MCF 10A (cell line): ENCODE results near the gene DLX3. TPM values are rescaled to one million over a fixed set of nuclear protein-coding genes. Genes with fewer than 3 reads are reported as not detected.

Source experiments
- BruUV-seq: library from RNA; stranded (reverse); fragments of 400-500 nt; replicated peaks from 2 replicates; lab custom pipeline; 2021; lab: Mats Ljungman, UMichigan
- CTCF ChIA-PET: fragments of 300-600 bp; sonication (Branson Sonifier 250); formaldehyde crosslinking; extraction: SDS; loops from one replicate; lab custom pipeline; 2021; ENCODE audit warnings: antibody characterized with exemption, inconsistent platforms; lab: Yijun Ruan, JAX
- POLR2A ChIA-PET: fragments of 300-600, 350-650 bp; sonication (Branson Sonifier 250); formaldehyde crosslinking; extraction: SDS; loops from one replicate; lab custom pipeline; 2020; ENCODE audit warnings: antibody characterized with exemption, inconsistent platforms; lab: Yijun Ruan, JAX
- DNase-seq: peaks from one replicate; pipeline ENCODE4 v3.0.0-alpha.2; 2018; ENCODE audit not compliant: unreplicated experiment
- H3K27ac Mint-ChIP-seq: one replicate; pipeline ENCODE4 v1.8.0; 2022; ENCODE audit warnings: mild to moderate bottlenecking, low read depth, mixed read lengths; ENCODE audit not compliant: unreplicated experiment
- H3K27me3 Mint-ChIP-seq: one replicate; pipeline ENCODE4 v1.8.0; 2022; ENCODE audit warnings: mixed read lengths; ENCODE audit not compliant: insufficient read depth, unreplicated experiment
- H3K36me3 Mint-ChIP-seq: one replicate; pipeline ENCODE4 v1.8.0; 2022; ENCODE audit warnings: mild to moderate bottlenecking, moderate library complexity, mixed read lengths; ENCODE audit not compliant: insufficient read depth, unreplicated experiment
- H3K4me1 Mint-ChIP-seq: one replicate; pipeline ENCODE4 v1.8.0; 2022; ENCODE audit warnings: mixed read lengths; ENCODE audit not compliant: insufficient read depth, unreplicated experiment
- H3K4me3 Mint-ChIP-seq: one replicate; pipeline ENCODE4 v1.8.0; 2022; ENCODE audit warnings: mild to moderate bottlenecking, moderate library complexity, mixed read lengths; ENCODE audit not compliant: unreplicated experiment
- H3K9me3 Mint-ChIP-seq: one replicate; pipeline ENCODE4 v1.8.0; 2022; ENCODE audit warnings: mixed read lengths; ENCODE audit not compliant: unreplicated experiment
- intact Hi-C: fragments of 100-400 bp; cut with micrococcal nuclease; formaldehyde crosslinking; loops from 2 replicates; pipeline ENCODE4 v1.14.1; 2022
- total RNA-seq: library from RNA; stranded (reverse); gene quantifications from 2 replicates; pipeline ENCODE4 v1.2.3, GENCODE V29; 2022
- TF ChIP-seq, protein P1 (sequence below): fragments of 200-600 bp; IDR thresholded peaks from one replicate; pipeline ENCODE4 v1.8.0; 2022; ENCODE audit warnings: antibody characterized with exemption, mild to moderate bottlenecking; ENCODE audit not compliant: unreplicated experiment

DLX3 gene
- total RNA-seq, 1 experiment from 2014 or later = not detected

- Mint-ChIP-seq H3K36me3 (no peaks in the 10 kb centered on the region), H3K27me3 (peaks cover 17% of the 10 kb centered on the region)
- no TSS peak for BruUV-seq
These were observed 35.7 kb downstream of the DLX3 start for GRCh38 chr17:49959183-49959935.

DNA sequence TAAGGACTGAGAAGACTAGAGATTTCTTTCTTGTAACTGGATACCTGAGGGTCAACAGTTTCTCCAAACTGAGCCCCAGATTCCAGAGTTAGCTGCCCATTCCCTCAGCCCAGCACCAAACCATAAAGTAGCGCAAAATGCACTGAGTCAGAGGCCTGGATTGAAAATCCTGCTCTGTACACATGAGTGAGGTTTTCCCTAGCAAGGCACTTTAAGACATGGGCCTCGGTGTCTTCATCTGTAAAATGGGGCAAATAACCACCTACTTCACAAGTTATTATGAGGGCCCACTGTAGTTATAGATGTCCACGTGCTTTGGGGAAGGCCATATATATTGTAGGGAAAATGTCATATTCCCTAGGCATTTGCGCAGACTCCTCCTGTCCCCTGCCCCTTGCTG is 36.3 kb downstream of the DLX3 start:
- peaks cover 11% of the 10 kb centered on the region for H3K27me3 Mint-ChIP-seq
- ChIA-PET POLR2A (interaction anchor here (0.9 to 1.3 kb wide), 3 partner anchors 21 to 78 kb away, joined by 3 to 5 read pairs (median 4); no protein-coding TSS in a partner anchor), CTCF (interaction anchor here (0.6 to 12.3 kb wide), 2 partner anchors 37 to 211 kb away, joined by 3 to 241 read pairs; partner anchors contain the start of gene DLX3)
- H3K4me1 Mint-ChIP-seq = peaks cover 6% of the 10 kb centered on the region
- no TSS peak for BruUV-seq
- DNase-seq = no peak
- intact Hi-C loops = no loop called here
- no peaks in the 10 kb centered on the region for H3K9me3 Mint-ChIP-seq
- H3K27ac Mint-ChIP-seq = no peak overlapping the region
- no peaks in the 10 kb centered on the region for H3K36me3 Mint-ChIP-seq
- TF ChIP-seq, protein P1, sequence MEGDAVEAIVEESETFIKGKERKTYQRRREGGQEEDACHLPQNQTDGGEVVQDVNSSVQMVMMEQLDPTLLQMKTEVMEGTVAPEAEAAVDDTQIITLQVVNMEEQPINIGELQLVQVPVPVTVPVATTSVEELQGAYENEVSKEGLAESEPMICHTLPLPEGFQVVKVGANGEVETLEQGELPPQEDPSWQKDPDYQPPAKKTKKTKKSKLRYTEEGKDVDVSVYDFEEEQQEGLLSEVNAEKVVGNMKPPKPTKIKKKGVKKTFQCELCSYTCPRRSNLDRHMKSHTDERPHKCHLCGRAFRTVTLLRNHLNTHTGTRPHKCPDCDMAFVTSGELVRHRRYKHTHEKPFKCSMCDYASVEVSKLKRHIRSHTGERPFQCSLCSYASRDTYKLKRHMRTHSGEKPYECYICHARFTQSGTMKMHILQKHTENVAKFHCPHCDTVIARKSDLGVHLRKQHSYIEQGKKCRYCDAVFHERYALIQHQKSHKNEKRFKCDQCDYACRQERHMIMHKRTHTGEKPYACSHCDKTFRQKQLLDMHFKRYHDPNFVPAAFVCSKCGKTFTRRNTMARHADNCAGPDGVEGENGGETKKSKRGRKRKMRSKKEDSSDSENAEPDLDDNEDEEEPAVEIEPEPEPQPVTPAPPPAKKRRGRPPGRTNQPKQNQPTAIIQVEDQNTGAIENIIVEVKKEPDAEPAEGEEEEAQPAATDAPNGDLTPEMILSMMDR = no peak
- no peak overlapping the region for H3K4me3 Mint-ChIP-seq

More at GRCh38 chr17:49959183-49959935, 35.7 kb downstream of the DLX3 start:
- ChIA-PET POLR2A (interaction anchor here (0.9 to 1.3 kb wide), 3 partner anchors 20 to 79 kb away, joined by 3 to 5 read pairs (median 4); no protein-coding TSS in a partner anchor), CTCF (interaction anchor here (0.6 to 12.3 kb wide), 2 partner anchors 37 to 210 kb away, joined by 3 to 241 read pairs; partner anchors contain the start of gene DLX3)
- H3K4me1 Mint-ChIP-seq = peaks cover 6% of the 10 kb centered on the region
- H3K4me3 Mint-ChIP-seq = no peak overlapping the region
- TF ChIP-seq, protein P1 = no peak
- DNase-seq = peak; percentile 50
- H3K27ac Mint-ChIP-seq = peak overlapping the region; percentile 66
- no peaks in the 10 kb centered on the region for H3K9me3 Mint-ChIP-seq
- intact Hi-C loops = no loop called here

DNA sequence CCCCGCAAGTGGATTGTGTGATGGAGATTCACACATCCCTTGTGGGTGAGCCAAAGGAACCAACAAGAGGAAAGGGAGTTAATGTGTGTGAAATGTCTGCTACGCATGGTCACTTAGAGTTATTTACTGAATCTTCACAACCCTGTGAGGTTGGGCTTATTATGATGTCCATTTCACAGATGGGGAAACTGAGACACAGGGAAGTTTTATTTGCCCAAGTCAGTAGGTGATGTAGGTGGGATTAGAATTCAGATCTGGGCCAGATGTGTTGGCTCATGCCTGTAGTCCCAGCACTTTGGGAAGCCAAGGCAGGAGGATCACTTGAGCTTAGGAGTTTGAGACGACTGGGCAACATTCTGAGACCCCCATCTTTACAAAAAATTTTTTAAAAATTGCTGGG is 37.7 kb downstream of the DLX3 start:
- DNase-seq = no peak
- no TSS peak for BruUV-seq
- H3K27ac Mint-ChIP-seq = no peak overlapping the region
- intact Hi-C loops = no loop called here
- CTCF ChIA-PET = interaction anchor here (0.5 to 12.3 kb wide), 9 partner anchors 11 to 249 kb away, joined by 3 to 241 read pairs (median 3); partner anchors contain the start of gene DLX3
- no peak overlapping the region for H3K4me3 Mint-ChIP-seq
- H3K27me3 Mint-ChIP-seq = peaks cover 4% of the 10 kb centered on the region
- H3K4me1 Mint-ChIP-seq = peaks cover 6% of the 10 kb centered on the region
- no peaks in the 10 kb centered on the region for H3K36me3 Mint-ChIP-seq
- POLR2A ChIA-PET = no interaction called here
- TF ChIP-seq, protein P1 = no peak
- H3K9me3 Mint-ChIP-seq = no peaks in the 10 kb centered on the region

- POLR2A ChIA-PET = interaction anchor here (1.0 kb wide), 1 partner anchor 18 kb away, joined by 3 read pairs; no protein-coding TSS in a partner anchor
- Mint-ChIP-seq H3K27me3 (peaks cover 9% of the 10 kb centered on the region), H3K9me3 (no peaks in the 10 kb centered on the region), H3K4me3 (no peak overlapping the region), H3K36me3 (no peaks in the 10 kb centered on the region), H3K27ac (no peak overlapping the region), H3K4me1 (peaks cover 8% of the 10 kb centered on the region)
- intact Hi-C loops = no loop called here
- DNase-seq = no peak
- TF ChIP-seq, protein P1 = no peak
- CTCF ChIA-PET = interaction anchor here (0.6 to 12.3 kb wide), 8 partner anchors 12 to 249 kb away, joined by 3 to 241 read pairs (median 4); partner anchors contain the start of gene DLX3
- BruUV-seq = no TSS peak
These were observed 38.2 kb downstream of the DLX3 start for GRCh38 chr17:49956780-49957179.
